Measurements from ENCODE around the gene TUBB6. TPM values are rescaled to one million over a fixed set of nuclear protein-coding genes. Genes with fewer than 3 reads are reported as not detected.

Gene TUBB6
- total RNA-seq, 1 experiment from 2014 or later: 125 TPM

- CTCF ChIA-PET: interaction anchor here (1.0 kb wide), 1 partner anchor 28 kb away, joined by 3 read pairs; no protein-coding TSS in a partner anchor
- no peak for DNase-seq (ENCODE audit: low read depth, low spot score)
Observed at GRCh38 chr18:12299862-12300261, 8.2 kb upstream of the TUBB6 start.

GRCh38 chr18:12301263-12302005 is 6.6 kb upstream of the TUBB6 start:
- no peaks in the 10 kb centered on the region for H3K9me3 ChIP-seq (ENCODE audit: control insufficient read depth, insufficient read depth, low read depth, low read length)
- TF ChIP-seq SIN3A (IDR thresholded peaks at IDR 0.05; ENCODE audit: borderline replicate concordance, insufficient read depth, low read depth, low read length) (no peak), REST (IDR thresholded peaks at IDR 0.05; ENCODE audit: insufficient read depth in 1 of 2, low read depth in 2 of 2, low read length in 1 of 2) (no peak), CTCF (IDR thresholded peaks at IDR 0.05) (no peak), POLR2AphosphoS5 (IDR thresholded peaks at IDR 0.05; ENCODE audit: low read depth, low read length) (no peak), TCF7L2 (IDR thresholded peaks at IDR 0.05; ENCODE audit: low read depth, low read length) (no peak)
- no peak overlapping the region for H3K4me3 ChIP-seq (ENCODE audit: low read depth in 2 of 2, low read length in 2 of 2)
- H3K4me1 ChIP-seq (ENCODE audit: control insufficient read depth, insufficient read depth, low read length): peaks cover 12% of the 10 kb centered on the region
- POLR2A ChIA-PET: no interaction called here
- no peak overlapping the region for H3K27ac ChIP-seq (ENCODE audit: low read length)
- DNase-seq (ENCODE audit: low read depth, low spot score): no peak
- CTCF ChIA-PET: no interaction called here
- H3K36me3 ChIP-seq (ENCODE audit: control insufficient read depth, insufficient read depth, low read length): no peaks in the 10 kb centered on the region
- no peak for ATAC-seq
- intact Hi-C loops (cut with micrococcal nuclease; ENCODE audit: unreplicated experiment): no loop called here
- BruUV-seq (replicated peaks): no TSS peak
- in situ Hi-C loops (cut with HindIII; ENCODE audit: low pct_unique_long_range_greater_than_20kb, low sequenced_read_pairs): no loop called here
- no peaks in the 10 kb centered on the region for H3K27me3 ChIP-seq (ENCODE audit: control insufficient read depth, insufficient read depth, low read length)

More at GRCh38 chr18:12299862-12300261, 8.2 kb upstream of the TUBB6 start:
- H3K4me3 ChIP-seq (ENCODE audit: low read depth in 2 of 2, low read length in 2 of 2): no peak overlapping the region
- no peak for ATAC-seq
- no peaks in the 10 kb centered on the region for H3K27me3 ChIP-seq (ENCODE audit: control insufficient read depth, insufficient read depth, low read length)
- no peak overlapping the region for H3K27ac ChIP-seq (ENCODE audit: low read length)
- in situ Hi-C loops (cut with HindIII; ENCODE audit: low pct_unique_long_range_greater_than_20kb, low sequenced_read_pairs) (no loop called here), intact Hi-C loops (cut with micrococcal nuclease; ENCODE audit: unreplicated experiment) (no loop called here)
- H3K9me3 ChIP-seq (ENCODE audit: control insufficient read depth, insufficient read depth, low read depth, low read length): no peaks in the 10 kb centered on the region
- TF ChIP-seq REST (IDR thresholded peaks at IDR 0.05; ENCODE audit: insufficient read depth in 1 of 2, low read depth in 2 of 2, low read length in 1 of 2) (no peak), SIN3A (IDR thresholded peaks at IDR 0.05; ENCODE audit: borderline replicate concordance, insufficient read depth, low read depth, low read length) (no peak), POLR2AphosphoS5 (IDR thresholded peaks at IDR 0.05; ENCODE audit: low read depth, low read length) (no peak), TCF7L2 (IDR thresholded peaks at IDR 0.05; ENCODE audit: low read depth, low read length) (no peak), CTCF (IDR thresholded peaks at IDR 0.05) (no peak)
- BruUV-seq (replicated peaks): no TSS peak
- H3K36me3 ChIP-seq (ENCODE audit: control insufficient read depth, insufficient read depth, low read length): no peaks in the 10 kb centered on the region
- peaks cover 8% of the 10 kb centered on the region for H3K4me1 ChIP-seq (ENCODE audit: control insufficient read depth, insufficient read depth, low read length)
- POLR2A ChIA-PET: no interaction called here

Measured in Panc1 (cell line).